NCI-H524 (cell line): Measurements from ENCODE around the gene CCL4.
"Not testable (repeated sequence)": the region's sequence is repeated elsewhere in the genome, so short reads cannot be mapped to it uniquely, and the experiment has no call there.

Experiments
- DNase-seq, 2 experiments: peaks; one replicate each; lab custom pipeline; 2025; lab: John Stamatoyannopoulos, UW

The CCL4 gene

DNA sequence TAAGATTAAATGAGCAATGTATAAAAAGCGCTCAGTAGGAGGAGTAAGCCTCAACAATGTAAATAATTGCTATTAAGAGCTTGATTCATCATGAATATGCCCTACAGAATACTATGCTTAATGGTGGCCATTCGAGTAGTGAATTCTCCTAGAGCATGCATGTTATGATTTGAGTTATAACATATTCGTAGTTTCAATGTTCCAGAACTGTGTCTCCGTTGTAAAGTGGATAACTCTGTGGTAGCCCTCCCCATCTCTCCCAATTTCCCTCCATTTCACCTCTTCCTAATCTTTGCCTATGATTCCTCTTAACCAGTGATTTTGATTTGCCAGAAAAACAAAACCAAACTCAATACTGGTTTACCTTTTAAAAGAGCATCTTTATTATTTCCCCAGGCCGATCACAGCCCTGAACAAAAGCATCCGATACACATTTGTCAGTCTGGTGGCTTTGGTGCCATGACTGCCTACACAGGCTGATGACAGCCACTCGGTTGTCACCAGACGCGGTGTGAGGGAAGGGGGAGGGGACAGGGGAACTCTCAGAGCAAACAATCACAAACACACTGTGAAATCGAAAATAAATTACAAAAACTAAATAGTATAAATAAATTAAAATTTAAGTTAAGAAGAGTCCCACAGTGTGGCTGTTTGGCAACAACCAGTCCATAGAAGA is 15.6 kb upstream of the CCL4 start:
- DNase-seq, result not testable (repeated sequence)

DNA sequence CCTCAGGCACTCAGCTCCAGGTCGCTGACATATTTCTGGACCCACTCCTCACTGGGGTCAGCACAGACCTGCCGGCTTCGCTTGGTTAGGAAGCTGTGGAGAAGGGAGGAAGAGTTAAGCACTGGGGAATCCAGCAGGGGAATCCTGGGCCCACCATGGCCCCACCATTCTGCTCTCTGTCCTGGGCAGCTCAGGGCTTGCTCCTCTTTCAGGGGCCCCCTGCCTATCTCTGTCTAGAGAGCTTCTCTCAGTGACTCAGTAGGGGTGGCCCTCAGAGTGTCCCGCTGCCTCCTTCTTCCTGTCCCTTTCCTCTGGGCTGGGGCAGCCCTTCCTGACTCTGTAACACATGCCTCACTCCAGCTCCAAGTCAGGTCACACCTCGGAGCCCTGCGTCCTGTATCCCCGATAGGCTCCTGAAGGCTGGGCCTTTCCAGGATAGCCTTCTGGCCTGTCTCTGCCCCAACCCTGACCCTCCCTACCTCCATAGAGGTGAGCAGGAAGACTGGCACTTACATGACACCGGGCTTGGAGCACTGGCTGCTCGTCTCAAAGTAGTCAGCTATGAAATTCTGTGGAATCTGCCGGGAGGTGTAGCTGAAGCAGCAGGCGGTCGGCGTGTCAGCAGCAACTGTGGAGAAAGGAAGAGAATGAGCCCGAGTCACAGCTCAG is 14.8 kb upstream of the CCL4 start:
- DNase-seq, result no peak

DNA sequence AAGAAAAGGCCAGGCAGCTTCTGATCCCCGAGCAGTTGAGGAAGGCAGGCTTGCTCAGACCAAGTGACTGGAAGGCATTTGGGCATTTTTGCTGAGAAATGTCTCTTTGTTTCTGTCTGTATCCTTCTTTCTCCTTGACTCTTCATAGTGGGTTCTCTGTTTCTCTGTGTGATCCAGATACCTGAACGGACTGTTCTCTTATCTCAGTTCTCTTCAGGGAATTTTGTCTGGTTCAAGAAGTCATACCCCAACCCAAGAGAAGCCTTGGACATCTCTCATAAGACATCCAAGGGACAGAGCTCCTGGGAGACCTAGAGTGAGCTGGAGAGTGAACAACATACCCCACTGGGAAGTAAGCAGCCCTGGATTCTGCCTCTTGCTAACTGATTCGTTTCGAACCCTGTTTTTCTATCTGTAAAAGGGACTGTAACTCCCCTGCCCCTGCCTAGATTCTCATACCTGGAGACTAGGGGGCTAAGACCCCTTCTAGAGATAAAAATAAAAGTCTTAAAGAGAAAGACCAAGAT is 14.2 kb upstream of the CCL4 start:
- no peak for DNase-seq

DNA sequence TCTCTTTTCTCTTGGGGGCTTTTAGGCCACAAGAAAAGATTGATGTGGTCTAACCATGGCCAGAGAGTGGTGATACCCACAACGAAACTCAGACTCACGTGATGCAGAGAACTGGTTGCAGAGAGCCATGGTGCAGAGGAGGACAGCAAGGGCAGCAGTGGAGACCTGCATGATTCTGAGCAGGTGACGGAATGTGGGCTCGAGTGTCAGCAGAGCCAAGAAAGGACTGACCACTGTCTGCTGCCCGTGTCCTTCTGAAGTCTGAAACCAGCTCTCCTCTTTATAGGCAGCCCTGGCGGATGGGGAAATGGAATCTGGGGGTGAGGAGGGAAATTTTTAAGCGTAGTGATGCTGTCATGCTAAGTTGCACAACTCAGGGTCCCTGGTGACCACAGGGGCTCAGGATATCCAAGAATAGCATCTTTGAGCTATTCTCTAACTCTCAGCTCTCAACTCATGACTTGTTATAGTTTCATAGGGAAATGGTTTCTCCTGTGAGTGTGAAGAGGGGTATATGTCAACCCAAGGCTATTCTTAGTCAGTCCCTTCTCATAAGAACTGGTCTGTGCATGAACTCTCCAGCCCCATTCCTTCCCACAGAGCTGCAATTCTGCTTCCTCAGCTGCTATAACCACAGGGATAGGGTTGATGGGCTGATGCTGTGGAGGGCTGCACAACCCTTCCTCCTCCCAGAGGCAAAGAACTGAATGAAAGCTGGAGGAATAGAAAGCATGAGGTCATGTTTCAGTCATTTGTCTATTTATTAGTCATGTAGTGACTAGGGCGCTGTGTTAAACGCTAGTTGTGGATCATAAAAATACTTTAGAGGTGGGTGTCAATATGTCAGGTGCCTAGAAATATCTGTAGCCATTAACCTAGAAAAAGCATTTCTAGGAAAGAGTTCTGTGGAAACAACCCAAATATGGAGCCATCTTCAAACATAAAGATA is 13.5 kb upstream of the CCL4 start, which contains the start of gene CCL3:
CCL3 (minus strand) TSS at position 256 of the 949 bp plus-strand sequence; CDS start at position 171, 85 bp downstream.
- no peak for DNase-seq

DNA sequence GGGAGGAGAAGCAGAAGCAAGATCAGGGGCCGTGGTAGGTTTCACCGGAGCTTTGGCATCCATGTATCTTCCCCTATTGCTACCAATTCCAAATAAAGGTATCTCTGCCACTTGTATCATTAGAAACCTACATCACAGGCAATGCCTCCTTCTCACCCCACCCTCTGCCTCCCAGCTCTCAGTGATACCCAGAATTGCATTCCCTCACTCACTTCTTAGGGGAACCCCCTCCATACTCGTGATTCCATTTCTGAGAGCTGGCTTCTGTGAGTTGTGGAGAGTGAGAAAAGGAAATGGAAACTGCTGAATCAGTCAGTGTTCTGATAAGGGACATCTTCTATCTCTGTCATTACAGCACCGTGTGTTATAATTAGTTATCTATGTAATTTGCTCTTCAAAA is 11.4 kb upstream of the CCL4 start:
- DNase-seq, result no peak

DNA sequence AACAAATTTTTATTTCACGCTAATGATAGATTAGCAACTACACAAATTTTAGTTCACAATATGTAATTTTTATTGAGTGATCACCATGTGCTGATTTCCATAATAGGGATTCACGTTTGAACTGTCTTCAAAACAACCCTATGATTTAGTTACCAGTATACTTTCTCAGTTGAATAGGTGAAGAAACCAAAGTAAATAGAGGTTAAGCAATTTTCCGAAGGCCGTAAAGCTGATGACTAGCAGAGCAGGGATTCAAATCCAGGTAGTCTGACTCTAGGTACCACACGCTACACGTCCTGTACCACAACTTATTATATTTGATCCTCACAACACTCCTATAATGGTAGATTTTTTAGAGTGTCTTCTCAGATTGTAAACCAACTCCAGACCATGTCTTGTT is 10.9 kb upstream of the CCL4 start:
- not testable (repeated sequence) for DNase-seq

DNA sequence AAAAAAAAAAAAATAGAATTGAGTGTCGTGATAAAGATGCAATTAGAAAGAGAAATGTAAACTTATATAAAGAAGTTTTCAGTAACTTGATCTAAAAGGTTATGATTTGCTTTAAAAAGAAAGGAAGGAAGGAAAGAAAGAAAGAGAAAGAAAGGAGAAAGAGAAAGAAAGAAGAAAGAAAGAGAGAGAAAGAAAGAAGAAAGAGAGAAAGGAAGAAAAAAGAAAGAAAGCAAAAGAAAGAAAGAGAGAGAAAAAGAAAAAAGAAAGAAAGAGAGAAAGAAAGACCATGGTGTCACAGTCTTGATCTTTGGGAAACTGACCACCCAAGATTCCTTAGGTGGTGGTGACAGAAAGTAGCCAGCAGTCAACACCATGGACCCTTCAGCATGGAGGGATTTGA is 9.4 kb upstream of the CCL4 start:
- no peak for DNase-seq

DNA sequence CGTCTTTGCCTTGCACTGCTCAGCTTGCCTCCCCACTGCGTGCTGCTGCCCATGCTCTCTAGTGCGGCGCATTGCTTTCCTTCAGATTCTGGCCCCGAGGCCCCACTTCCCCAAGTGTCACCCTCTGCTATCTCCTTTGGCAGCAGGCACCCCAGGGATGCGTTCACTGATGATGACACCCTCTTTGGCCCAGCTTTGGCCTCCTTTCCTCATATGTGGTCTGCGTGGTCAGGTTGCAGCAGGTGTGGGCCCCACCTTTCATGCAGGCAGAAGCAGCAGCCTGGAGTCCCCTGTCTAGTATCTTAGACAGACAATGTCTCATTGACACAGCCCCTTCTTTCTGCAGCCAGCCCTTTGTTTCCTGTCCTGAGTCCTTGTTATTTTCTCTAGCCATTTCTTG is 8.9 kb upstream of the CCL4 start:
- no peak for DNase-seq

DNA sequence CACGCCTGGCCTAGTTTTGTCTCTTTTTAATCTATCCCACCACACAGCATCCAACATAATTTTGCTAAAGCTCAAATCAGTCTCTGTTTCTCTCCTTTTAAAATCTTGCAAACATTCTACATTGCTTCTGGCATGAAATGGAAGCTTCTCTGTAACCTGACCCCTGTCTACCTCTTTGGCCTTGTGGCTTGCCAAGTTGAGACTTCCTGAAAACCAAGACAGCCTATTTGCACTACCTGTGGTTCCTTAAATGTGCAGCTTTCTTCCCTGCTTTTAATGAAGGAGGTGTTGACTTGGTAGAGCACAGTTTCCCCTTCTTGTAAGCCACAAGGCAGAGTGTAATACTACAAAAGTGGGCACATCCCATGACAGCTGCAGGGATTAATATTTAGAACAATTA is 7.6 kb upstream of the CCL4 start:
- DNase-seq, result no peak

DNA sequence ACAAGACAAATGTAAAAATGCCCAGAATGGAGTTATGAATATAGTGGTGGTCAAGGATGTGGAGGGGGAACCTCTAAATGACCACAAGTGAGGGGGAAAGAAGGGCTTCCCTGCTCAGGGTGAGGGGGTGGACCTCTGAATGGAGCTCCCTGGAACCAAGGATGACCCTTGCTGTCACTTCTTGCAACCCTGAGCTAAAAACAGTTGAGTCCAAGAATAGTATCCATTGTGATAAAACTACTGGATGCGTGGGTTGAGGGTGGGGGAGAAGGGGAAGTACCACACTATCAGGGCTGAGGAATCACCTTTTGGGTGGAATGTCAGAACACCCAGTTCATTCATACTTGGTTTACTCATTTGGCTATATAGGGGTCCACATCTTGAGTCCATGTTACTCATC is 4.6 kb upstream of the CCL4 start:
- DNase-seq, result not testable (repeated sequence)

DNA sequence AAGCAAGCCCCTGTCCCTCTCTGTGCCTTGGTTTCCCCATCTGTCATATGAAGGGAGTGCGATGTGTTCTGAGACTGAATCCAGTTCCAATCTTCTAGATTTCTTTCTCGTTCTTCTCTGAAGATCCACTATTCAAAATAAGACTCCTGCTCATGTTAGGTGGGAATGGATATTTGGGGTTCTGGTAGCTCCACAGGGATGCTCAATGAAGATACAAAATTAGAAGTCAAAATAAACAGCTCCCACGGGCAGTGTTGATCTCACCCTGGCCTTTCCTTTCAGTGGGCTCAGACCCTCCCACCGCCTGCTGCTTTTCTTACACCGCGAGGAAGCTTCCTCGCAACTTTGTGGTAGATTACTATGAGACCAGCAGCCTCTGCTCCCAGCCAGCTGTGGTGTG is 619 bp downstream of the CCL4 start:
- DNase-seq, result not testable (repeated sequence)

DNA sequence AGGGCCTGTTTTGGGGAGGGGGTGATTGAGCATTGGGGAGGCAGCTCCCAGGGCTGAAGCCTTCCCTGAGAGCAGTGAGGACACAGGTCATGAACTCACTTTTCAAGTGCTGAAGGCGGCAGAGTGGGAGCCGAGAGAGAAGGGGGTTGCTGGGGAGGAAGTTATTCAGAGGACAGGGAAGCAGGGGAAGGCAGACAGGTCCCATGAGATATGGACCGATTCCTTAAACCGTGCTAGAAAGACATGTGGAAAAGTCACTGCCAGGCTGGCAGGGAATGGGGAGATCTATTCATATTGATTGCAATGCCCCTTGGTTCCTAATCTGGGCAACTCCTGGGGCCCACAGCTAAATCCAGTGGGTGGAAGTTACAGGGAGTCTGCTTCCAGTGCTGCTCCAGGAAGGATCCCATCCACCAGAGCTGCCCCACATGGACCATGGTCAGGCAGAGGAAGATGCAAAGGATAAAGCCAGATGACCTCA is 1.1 kb downstream of the CCL4 start:
- no peak for DNase-seq

DNA sequence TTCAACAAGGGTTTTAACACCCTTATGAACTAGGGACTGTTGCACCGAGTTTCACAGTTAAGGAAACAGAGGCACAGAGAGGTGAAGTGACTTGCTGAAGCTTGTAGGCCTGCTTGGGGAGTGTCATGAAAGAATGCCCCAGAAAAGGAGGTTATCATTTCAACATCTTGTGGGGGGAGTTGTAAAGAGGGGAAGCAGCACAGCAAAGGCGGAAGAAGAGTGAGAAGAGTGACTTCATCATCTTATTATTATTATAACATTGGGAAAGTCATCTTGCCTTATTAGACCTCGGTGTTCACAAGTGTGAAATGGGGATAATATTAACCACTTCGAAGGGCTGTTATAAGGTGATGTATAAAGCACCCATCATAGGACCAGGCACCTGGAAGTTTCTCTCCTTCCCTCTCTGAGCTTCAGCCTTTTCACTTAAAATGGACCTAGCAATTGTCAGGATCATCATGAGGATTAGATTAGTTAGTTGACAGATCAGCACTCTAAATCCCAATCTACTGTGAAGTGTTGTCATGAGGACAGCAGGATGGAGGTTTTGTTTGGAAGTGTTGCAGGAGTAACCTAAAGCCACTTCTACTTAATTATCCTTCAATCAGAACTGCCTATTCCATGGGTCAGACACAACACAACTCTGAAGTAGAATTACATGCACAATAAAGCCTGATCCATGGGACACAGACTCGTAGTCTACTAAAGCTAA is 2.3 kb downstream of the CCL4 start:
- DNase-seq, result no peak

DNA sequence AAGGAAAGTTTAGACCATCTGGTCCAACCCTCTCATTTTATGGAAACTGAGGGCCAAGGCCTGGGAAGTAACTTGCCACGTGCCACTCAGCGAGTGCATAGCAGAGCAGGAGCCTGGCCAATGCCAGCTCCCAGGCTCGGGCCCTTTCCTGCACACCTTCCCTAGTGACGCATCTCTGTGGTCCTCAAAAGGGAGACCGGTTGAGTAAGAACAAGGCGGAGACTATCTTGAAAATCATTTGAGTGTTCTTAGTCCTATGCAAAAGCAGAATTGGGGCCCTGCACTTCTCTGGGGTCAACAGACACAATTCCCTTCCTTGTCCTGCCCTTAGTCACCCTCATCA is 2.8 kb downstream of the CCL4 start:
- DNase-seq, result no peak

DNA sequence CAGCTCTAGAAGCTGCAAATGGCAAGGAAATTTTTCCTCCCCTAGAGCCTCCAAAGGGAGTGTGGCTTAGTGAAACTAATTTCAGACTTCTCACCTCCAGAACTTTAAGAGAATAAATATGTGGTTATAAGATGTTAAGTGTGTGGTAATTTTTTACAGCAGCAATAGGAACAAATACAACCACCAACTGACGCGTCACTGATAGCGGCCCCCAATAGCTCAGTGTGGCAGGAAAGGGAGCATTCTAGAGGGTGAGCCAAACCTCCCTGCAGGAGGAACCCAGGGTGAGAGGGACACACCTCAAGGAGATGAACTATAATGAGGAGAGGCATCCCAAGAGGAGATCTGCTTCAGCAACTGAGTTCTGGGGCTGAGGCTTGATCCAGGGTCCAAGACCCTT is 4.0 kb downstream of the CCL4 start:
- DNase-seq, result no peak

DNA sequence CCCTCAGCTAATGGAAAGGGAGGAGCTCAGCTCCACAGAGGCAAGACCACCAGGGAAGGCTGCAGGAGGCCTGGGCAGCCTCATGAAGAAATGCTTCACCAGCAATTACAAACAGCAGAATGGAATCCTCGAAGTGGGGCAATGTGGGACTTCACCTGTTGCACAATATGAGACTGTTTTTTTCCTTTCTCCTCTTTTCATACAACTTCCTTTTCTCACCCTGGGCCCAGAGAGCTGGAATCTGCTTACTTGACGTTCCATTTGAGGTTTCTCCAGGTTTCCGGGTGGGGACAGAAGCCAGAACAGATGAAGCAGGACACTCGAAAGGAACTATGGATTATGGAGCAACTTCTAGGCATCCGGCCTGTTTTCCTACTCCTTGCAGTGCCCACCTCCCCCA is 4.6 kb downstream of the CCL4 start:
- not testable (repeated sequence) for DNase-seq

DNA sequence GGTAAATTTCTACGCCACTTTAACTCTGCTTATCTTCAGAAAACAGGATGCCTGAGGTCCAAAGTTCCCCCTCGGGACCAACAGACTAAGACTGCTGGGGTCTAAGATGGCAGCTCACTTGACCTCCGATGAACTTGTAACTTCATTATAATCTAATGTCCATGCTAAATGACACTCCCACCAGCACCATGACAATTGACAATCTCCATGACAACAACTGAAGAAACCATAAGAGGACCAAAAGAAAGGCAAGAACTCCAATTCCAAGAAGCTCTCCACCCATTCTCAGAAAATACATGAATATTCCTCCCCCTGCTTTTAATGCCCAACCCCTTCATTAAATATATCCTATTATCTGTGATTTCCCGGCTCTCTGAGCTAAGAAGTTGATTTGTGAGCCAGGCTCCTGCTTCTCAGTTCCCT is 7.5 kb downstream of the CCL4 start:
- DNase-seq, result no peak

DNA sequence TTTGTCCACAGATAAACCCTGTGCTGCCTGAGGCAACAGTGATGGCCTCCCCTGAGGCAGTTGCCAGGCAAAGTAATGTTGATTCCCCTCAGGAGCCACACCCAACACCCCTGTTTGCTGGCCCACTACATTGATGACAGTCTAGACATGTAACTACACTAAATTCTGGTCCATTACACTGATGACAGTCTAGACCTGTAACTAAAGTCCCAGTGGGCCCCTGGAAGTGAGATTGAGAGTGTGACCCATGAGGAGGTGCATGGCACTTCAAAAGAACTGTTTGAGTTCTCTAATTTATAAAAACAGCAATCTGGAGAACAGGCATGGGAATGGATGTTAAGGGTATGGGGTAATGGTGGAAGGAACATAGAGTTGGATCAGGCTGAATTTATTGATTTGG is 8.9 kb downstream of the CCL4 start:
- DNase-seq, result no peak

DNA sequence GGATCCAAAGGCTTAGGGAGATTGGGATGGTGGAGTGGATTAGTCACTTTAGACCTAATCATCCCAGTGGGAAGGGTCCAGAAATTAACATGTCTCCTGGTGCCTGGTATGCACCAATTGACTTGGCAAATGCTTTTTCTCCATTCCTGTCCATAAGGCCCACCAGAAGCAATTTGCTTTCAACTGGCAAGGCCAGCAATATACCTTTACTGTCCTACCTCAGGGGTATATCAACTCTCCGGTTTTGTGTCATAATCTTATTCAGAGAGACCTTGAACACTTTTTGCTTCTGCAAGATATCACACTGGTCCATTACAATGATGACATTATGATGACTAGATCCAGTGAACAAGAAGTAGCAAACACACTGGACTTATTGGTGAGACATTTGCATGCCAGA is 9.5 kb downstream of the CCL4 start:
- not testable (repeated sequence) for DNase-seq

DNA sequence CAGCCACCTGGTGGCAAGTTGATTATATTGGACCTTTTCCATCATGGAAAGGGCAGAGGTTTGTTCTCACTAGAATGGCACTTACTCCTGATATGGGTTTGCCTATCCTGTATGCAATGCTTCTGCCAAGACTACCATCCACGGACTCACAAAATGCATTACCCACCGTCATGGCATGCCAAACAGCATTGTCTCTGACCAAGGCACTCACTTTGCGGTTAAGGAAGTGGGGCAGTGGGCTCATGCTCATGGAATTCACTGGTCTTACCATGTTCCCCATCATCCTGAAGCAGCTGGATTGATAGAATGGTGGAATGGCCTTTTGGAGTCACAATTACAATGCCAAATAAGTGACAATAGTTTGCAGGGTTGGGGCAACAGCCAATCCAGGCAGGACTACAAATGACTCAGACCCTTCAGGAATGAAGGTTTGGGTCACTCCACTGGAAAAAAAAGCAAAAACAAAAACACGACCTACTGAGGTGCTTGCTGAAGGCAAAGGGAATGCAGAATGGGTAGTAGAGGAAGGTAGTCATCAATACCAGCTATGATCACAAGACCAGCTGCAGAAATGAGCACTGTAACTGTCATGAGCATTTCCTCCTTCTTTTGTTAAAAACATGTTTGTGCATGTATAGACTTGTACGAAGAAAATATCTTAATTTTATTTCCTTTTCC is 11.5 kb downstream of the CCL4 start:
- DNase-seq, result not testable (repeated sequence)

DNA sequence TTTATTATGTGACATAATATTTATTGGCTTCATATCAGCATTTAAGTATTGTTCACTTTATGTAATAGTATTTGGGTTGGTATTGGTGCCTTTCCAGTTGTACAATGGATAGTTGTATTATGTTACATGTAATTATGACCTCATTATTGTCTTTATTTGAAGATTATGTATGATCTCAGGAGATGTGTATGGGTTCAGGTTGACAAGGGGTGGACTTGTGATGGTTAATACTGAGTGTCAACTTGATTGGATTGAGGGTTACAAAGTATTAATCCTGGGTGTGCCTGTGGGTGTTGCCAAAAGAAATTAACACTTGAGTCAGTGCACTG is 12.0 kb downstream of the CCL4 start:
- not testable (repeated sequence) for DNase-seq
